ENCODE results near the gene A3GALT2. TPM values are rescaled to one million over a fixed set of nuclear protein-coding genes. Genes with fewer than 3 reads are reported as not detected.

A3GALT2 gene
- total RNA-seq, 1 experiment from 2014 or later: not detected

DNA sequence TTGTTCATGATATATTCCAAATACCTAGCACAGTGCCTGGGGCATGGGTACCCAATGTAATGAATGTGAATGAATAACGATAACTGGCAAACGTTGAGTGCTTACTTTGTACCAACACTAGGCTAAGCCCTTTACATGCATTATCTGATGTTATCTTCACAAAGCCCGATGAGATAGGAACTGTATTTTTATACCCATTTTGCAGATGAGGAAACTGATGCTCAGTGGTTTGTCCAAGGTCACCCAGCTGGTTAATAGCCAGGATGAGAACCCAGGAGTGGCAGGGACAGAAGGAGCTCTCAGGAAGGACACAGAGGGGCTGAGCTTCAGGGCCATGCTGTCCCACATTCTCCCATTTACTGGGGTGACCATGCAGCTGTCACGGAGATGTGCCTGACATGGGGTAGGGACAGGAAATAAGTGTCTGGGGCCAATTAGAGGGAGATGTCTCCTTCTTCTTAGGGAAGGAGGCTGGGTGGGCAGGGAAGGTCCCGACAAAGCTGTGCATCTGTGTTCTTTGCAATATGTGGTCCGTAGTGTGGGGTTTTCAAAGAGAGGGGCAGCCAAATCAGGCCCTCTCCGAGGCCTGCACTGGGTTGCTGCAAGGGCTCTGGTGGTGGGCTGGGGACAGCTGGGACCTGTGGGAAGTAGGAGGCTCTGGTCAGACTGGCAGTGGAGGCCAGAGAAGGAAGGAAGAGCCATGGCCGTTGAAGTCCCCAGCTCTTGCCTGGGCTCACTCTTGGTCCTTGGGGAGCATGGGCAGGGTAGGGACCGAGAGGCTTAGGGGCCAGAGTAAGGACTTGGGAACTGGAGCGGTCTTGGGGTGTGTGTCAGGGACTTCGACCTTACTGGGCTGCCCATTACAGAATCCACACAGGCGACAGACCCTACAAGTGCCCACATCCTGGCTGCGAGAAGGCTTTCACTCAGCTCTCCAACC lies 26.6 kb downstream of the A3GALT2 start:
- no peaks in the 10 kb centered on the region for H4K20me1 ChIP-seq (ENCODE audit: control insufficient read depth, insufficient read depth, insufficient read length)
- no peaks in the 10 kb centered on the region for H3K79me1 ChIP-seq (ENCODE audit: insufficient read depth, low read depth, low read length, poor library complexity, severe bottlenecking)
- H2BK120ac ChIP-seq (ENCODE audit: low read depth, low read length, poor library complexity, severe bottlenecking): no peak overlapping the region
- peak overlapping the region; percentile 71 to 78 (median 72); a peak in 4 of 7 replicates for H3K27ac Mint-ChIP-seq
- no peaks in the 10 kb centered on the region for H3K27me3 Mint-ChIP-seq (ENCODE audit: low read depth)
- no peak overlapping the region for H3K4me2 ChIP-seq (ENCODE audit: insufficient read depth, insufficient read length, low read length)
- WGBS (ENCODE audit: extremely low coverage, insufficient read length, low lambda C conversion rate): no CpG with 5 or more reads among the region's 13 CpGs
- no peak overlapping the region for H3K9ac ChIP-seq (ENCODE audit: extremely low read depth, insufficient read length, low read length)
- H3T11ph ChIP-seq (ENCODE audit: low read length): no peak overlapping the region
- TF ChIP-seq, protein P1, sequence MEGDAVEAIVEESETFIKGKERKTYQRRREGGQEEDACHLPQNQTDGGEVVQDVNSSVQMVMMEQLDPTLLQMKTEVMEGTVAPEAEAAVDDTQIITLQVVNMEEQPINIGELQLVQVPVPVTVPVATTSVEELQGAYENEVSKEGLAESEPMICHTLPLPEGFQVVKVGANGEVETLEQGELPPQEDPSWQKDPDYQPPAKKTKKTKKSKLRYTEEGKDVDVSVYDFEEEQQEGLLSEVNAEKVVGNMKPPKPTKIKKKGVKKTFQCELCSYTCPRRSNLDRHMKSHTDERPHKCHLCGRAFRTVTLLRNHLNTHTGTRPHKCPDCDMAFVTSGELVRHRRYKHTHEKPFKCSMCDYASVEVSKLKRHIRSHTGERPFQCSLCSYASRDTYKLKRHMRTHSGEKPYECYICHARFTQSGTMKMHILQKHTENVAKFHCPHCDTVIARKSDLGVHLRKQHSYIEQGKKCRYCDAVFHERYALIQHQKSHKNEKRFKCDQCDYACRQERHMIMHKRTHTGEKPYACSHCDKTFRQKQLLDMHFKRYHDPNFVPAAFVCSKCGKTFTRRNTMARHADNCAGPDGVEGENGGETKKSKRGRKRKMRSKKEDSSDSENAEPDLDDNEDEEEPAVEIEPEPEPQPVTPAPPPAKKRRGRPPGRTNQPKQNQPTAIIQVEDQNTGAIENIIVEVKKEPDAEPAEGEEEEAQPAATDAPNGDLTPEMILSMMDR (conservative IDR thresholded peaks at IDR 0.05): no peak
- no peaks in the 10 kb centered on the region for H3K23me2 ChIP-seq (ENCODE audit: insufficient read length, low read depth, low read length, poor library complexity, severe bottlenecking)
- H2AK5ac ChIP-seq (ENCODE audit: insufficient read length, low read length): no peak overlapping the region
- no peak for DNase-seq
- no peaks in the 10 kb centered on the region for H3K4me1 ChIP-seq (ENCODE audit: insufficient read depth, low read length)
- no peaks in the 10 kb centered on the region for H3K9me3 ChIP-seq (ENCODE audit: control insufficient read depth, low read depth, low read length)
- no peak overlapping the region for H2BK20ac ChIP-seq (ENCODE audit: low read depth, low read length, poor library complexity, severe bottlenecking)
- H3K56ac ChIP-seq (ENCODE audit: insufficient read length, low read depth, low read length): no peak overlapping the region
- H3K9me3 Mint-ChIP-seq: no peaks in the 10 kb centered on the region; a peak in 1 of 5 replicates
- no peak overlapping the region for H3K27ac ChIP-seq (ENCODE audit: insufficient read length, low read depth, low read length)
- H2BK5ac ChIP-seq (ENCODE audit: insufficient read length, low read length): no peak overlapping the region
- no peak overlapping the region for H3K4me3 Mint-ChIP-seq
- H4K91ac ChIP-seq (ENCODE audit: insufficient read length, low read depth, low read length): no peak overlapping the region
- H3K23ac ChIP-seq (ENCODE audit: insufficient read length, low read depth, low read length): no peak overlapping the region
- H2AFZ ChIP-seq (ENCODE audit: low read length): no peak overlapping the region
- H3K79me2 ChIP-seq (ENCODE audit: insufficient read depth, low read length): no peaks in the 10 kb centered on the region
- H3K4me1 Mint-ChIP-seq: peaks cover 7 to 10% of the 10 kb centered on the region in 2 experiments
- H3K36me3 Mint-ChIP-seq (ENCODE audit: insufficient read depth in 1 of 3, low read depth in 3 of 3): peaks cover 24 to 43% (median 42%) of the 10 kb centered on the region in 3 experiments
- H3K27me3 ChIP-seq (ENCODE audit: insufficient read depth, low read length): no peaks in the 10 kb centered on the region
- H2BK12ac ChIP-seq (ENCODE audit: insufficient read length, low read depth, low read length): no peak overlapping the region
- no peak overlapping the region for H3K4ac ChIP-seq (ENCODE audit: low read depth, low read length)
- H3K18ac ChIP-seq (ENCODE audit: insufficient read length, low read depth, low read length): no peak overlapping the region
- no peak overlapping the region for H3K14ac ChIP-seq (ENCODE audit: insufficient read depth, low read length)
- no peak overlapping the region for H4K5ac ChIP-seq (ENCODE audit: insufficient read length, low read depth, low read length)
- no peak overlapping the region for H2BK15ac ChIP-seq (ENCODE audit: low read depth, low read length)
- no peak overlapping the region for H4K8ac ChIP-seq (replicated peaks; ENCODE audit: insufficient read length, low read depth, low read length)

Measured in H9 (cell line).